Measurements from ENCODE around the gene OR52I2. TPM values are rescaled to one million over a fixed set of nuclear protein-coding genes. Genes with fewer than 3 reads are reported as not detected.

The OR52I2 gene
- total and polyA plus RNA-seq, 2 donors (not counting 1 experiment from before 2014, with no cell fraction given), result not detected

- Histone ChIP-seq H3K4me3 (ENCODE audit: control extremely low read depth in 1 of 5, extremely low read depth in 1 of 5, insufficient read depth in 1 of 5, low read depth in 2 of 5, low read length in 4 of 5) (no peak overlapping the region), H2AFZ (ENCODE audit: insufficient read depth, low read depth, low read length, poor library complexity, severe bottlenecking) (no peak overlapping the region), H3K27me3 (replicated peaks in 1 of 4; ENCODE audit: control extremely low read depth in 1 of 4, control insufficient read depth in 3 of 4, insufficient read depth in 4 of 4, low read length in 3 of 4) (peaks cover 0 to 3% (median 1%) of the 10 kb centered on the region in 4 experiments), H3K9ac (ENCODE audit: low read length) (no peak overlapping the region), H4K20me1 (ENCODE audit: control insufficient read depth, insufficient read depth, low read length, poor library complexity, severe bottlenecking) (no peaks in the 10 kb centered on the region), H3K4me2 (replicated peaks; ENCODE audit: low read depth, low read length, poor library complexity, severe bottlenecking) (no peak overlapping the region), H3K27ac (ENCODE audit: low read length in 2 of 2) (no peak overlapping the region), H3K4me1 (ENCODE audit: control insufficient read depth in 2 of 2, insufficient read depth in 2 of 2, low read length in 2 of 2) (no peaks in the 10 kb centered on the region), H3K9me3 (ENCODE audit: control extremely low read depth in 1 of 3, control insufficient read depth in 2 of 3, insufficient read depth in 1 of 3, low read length in 2 of 3) (no peaks in the 10 kb centered on the region), H3K79me2 (ENCODE audit: control insufficient read depth, insufficient read depth, low read length) (no peaks in the 10 kb centered on the region), H3K36me3 (replicated peaks in 1 of 2; ENCODE audit: control extremely low read depth in 1 of 2, control insufficient read depth in 1 of 2, extremely low read depth in 1 of 2, insufficient read depth in 2 of 2, low read length in 1 of 2) (no peaks in the 10 kb centered on the region)
- POLR2A ChIA-PET, result no interaction called here
- CTCF ChIA-PET, result no interaction called here
- Mint-ChIP-seq H3K4me3 (no peak overlapping the region), H3K27me3 (peaks cover 50% of the 10 kb centered on the region), H3K27ac (no peak overlapping the region), H3K4me1 (no peaks in the 10 kb centered on the region), H3K9me3 (ENCODE audit: insufficient read depth) (no peaks in the 10 kb centered on the region)
- no peak for TF ChIP-seq EZH2 (IDR thresholded peaks at IDR 0.05; ENCODE audit: borderline replicate concordance, insufficient read depth, low read depth, low read length, poor library complexity, severe bottlenecking)
- TF ChIP-seq CTCF (IDR thresholded peaks at IDR 0.05), result no peak
- intact Hi-C loops (cut with micrococcal nuclease), result no loop called here
- 94% methylated on average over 3 of the region's 6 CpGs for WGBS (ENCODE audit: insufficient coverage)
- ATAC-seq (ENCODE audit: low read depth) (no peak), DNase-seq (no peak)
Measured at GRCh38 chr11:4578624-4579023, 2.9 kb upstream of the OR52I2 start.

GRCh38 chr11:4580124-4580523, 1.4 kb upstream of the OR52I2 start:
- H3K27ac Mint-ChIP-seq, result no peak overlapping the region
- Histone ChIP-seq H3K4me3 (ENCODE audit: control extremely low read depth in 1 of 5, extremely low read depth in 1 of 5, insufficient read depth in 1 of 5, low read depth in 2 of 5, low read length in 4 of 5) (no peak overlapping the region), H3K9ac (ENCODE audit: low read length) (no peak overlapping the region), H3K36me3 (replicated peaks in 1 of 2; ENCODE audit: control extremely low read depth in 1 of 2, control insufficient read depth in 1 of 2, extremely low read depth in 1 of 2, insufficient read depth in 2 of 2, low read length in 1 of 2) (no peaks in the 10 kb centered on the region), H3K4me1 (ENCODE audit: control insufficient read depth in 2 of 2, insufficient read depth in 2 of 2, low read length in 2 of 2) (no peaks in the 10 kb centered on the region), H3K4me2 (replicated peaks; ENCODE audit: low read depth, low read length, poor library complexity, severe bottlenecking) (no peak overlapping the region), H2AFZ (ENCODE audit: insufficient read depth, low read depth, low read length, poor library complexity, severe bottlenecking) (no peak overlapping the region), H4K20me1 (ENCODE audit: control insufficient read depth, insufficient read depth, low read length, poor library complexity, severe bottlenecking) (no peaks in the 10 kb centered on the region), H3K9me3 (ENCODE audit: control extremely low read depth in 1 of 3, control insufficient read depth in 2 of 3, insufficient read depth in 1 of 3, low read length in 2 of 3) (no peaks in the 10 kb centered on the region), H3K27ac (ENCODE audit: low read length in 2 of 2) (no peak overlapping the region), H3K27me3 (replicated peaks in 1 of 4; ENCODE audit: control extremely low read depth in 1 of 4, control insufficient read depth in 3 of 4, insufficient read depth in 4 of 4, low read length in 3 of 4) (peaks cover 0 to 3% (median 1%) of the 10 kb centered on the region in 4 experiments), H3K79me2 (ENCODE audit: control insufficient read depth, insufficient read depth, low read length) (no peaks in the 10 kb centered on the region)
- no peaks in the 10 kb centered on the region for H3K4me1 Mint-ChIP-seq
- CTCF ChIA-PET, result no interaction called here
- no peaks in the 10 kb centered on the region for H3K9me3 Mint-ChIP-seq (ENCODE audit: insufficient read depth)
- H3K4me3 Mint-ChIP-seq, result no peak overlapping the region
- intact Hi-C loops (cut with micrococcal nuclease), result no loop called here
- peaks cover 58% of the 10 kb centered on the region for H3K27me3 Mint-ChIP-seq
- TF ChIP-seq CTCF (IDR thresholded peaks at IDR 0.05) (no peak), EZH2 (IDR thresholded peaks at IDR 0.05; ENCODE audit: borderline replicate concordance, insufficient read depth, low read depth, low read length, poor library complexity, severe bottlenecking) (no peak)
- POLR2A ChIA-PET, result no interaction called here
- DNase-seq, result no peak
- ATAC-seq (ENCODE audit: low read depth), result no peak
- WGBS (ENCODE audit: insufficient coverage), result 100% methylated on average over 1 of the region's 1 CpG
